Adrenal gland (tissue), 12 donors: Measurements from ENCODE around the gene CDH18. TPM values are rescaled to one million over a fixed set of nuclear protein-coding genes. Genes with fewer than 3 reads are reported as not detected.

Experiments
- DNase-seq, 7 donors: peaks; one replicate each; pipeline ENCODE4 v3.0.0-alpha.2; 2019 to 2020
- H3K27ac ChIP-seq, 5 donors: fragments of 200-600 bp; sonication (generic) in 4 of 5; 1 replicate in 3 of 5; 2 replicates in 2 of 5; pipeline versions ENCODE4 v1.5.1 to v1.8.0; 2016 to 2020; ENCODE audit warnings: mild to moderate bottlenecking in 1 of 5
- H3K27me3 ChIP-seq: fragments of 200-600 bp; 2 replicates; pipeline ENCODE4 v1.8.0; 2021
- H3K36me3 ChIP-seq, 2 donors: fragments of 200-600 bp; replicated peaks in 1 of 2; 1 replicate in 1 of 2; 2 replicates in 1 of 2; pipeline versions ENCODE4 v1.5.1 to v1.8.0; 2018 to 2022
- H3K4me1 ChIP-seq, 2 donors: fragments of 200-600 bp; replicated peaks in 1 of 2; 1 replicate in 1 of 2; 2 replicates in 1 of 2; pipeline versions ENCODE4 v1.5.1 to v1.8.0; 2018 to 2021
- H3K4me3 ChIP-seq, 4 donors: fragments of 200-600 bp; sonication (generic) in 3 of 4; one replicate each; pipeline ENCODE4 v1.5.1; 2016 to 2018
- H3K9me3 ChIP-seq, 3 donors: fragments of 200-600 bp; sonication (generic) in 1 of 3; replicated peaks in 1 of 3; 1 replicate in 2 of 3; 2 replicates in 1 of 3; pipeline versions ENCODE4 v1.5.1 to v1.8.0; 2016 to 2021
- POLR2A ChIP-seq, 2 donors: fragments of 450-650 bp; IDR thresholded peaks; one replicate each; pipeline ENCODE4 v1.6.1; 2017; ENCODE audit warnings: antibody characterized with exemption in 2 of 2, mild to moderate bottlenecking in 2 of 2, moderate library complexity in 1 of 2
- WGBS, 4 donors: extraction: QIAGEN DNeasy Blood & Tissue Kit in 2 of 4; methylation state at CpG; one replicate each; pipeline versions ENCODE4 v1.1.5 to v1.1.7; 2013 to 2017; 5-methylcytosine and 5-hydroxymethylcytosine counted together
- intact Hi-C, 2 donors: fragments of 100-400 bp; cut with DNase I; formaldehyde crosslinking; loops; one replicate each; pipeline versions ENCODE4 v1.14.1 to v1.15.0; 2022 to 2023
- polyA plus RNA-seq, 3 donors: library from polyadenylated mRNA; stranded (reverse); fragments of 200-250 nt in 2 of 3; fragments of 350-450 nt in 1 of 3; fragmentation: Illumina TruSeq in 1 of 3; extraction: RNeasy Lipid Tissue Mini Kit (QIAGEN cat#74804) in 1 of 3; gene quantifications; one replicate each; pipeline ENCODE4 v1.2.3, GENCODE V29; 2013 to 2014
- total RNA-seq, 9 donors: library from RNA; depleted of rRNA in 4 of 9; stranded (reverse); fragments of >200 nt in 4 of 9; fragments of 120-200 nt in 1 of 9; fragmentation: NEBNext Ultra II Directional in 1 of 9; extraction: Animal tissue kit (Norgen Biotek cat#: 25700) in 1 of 9; gene quantifications; one replicate each; pipeline versions ENCODE4 v1.1.0 to v1.2.4, GENCODE V29; 2013 to 2023
- TF ChIP-seq, protein P1 (sequence below), 6 experiments: fragments of 450-650 bp in 4 of 6; fragments of 200-600 bp in 2 of 6; sonication (generic) in 1 of 6; IDR thresholded peaks; 1 replicate in 5 of 6; 2 replicates in 1 of 6; pipeline versions ENCODE4 v1.5.1 to v1.8.0; 2016 to 2021; ENCODE audit warnings: antibody characterized with exemption in 6 of 6, mild to moderate bottlenecking in 2 of 6, moderate library complexity in 1 of 6
- donor health status: healthy with polysubstance abuse.
- donor health status: Bipolar disorder and iron deficiency.
- donor health status: DM: yes; HTN: yes; CAD: no.
- donor health status: DM: no; HTN: no; CAD: no.
- donor health status: DM: no; HTN: no; CAD: no.
- donor health status: DM: yes; HTN: yes; CAD: no.

Gene CDH18
- total and polyA plus RNA-seq, 12 donors, result 0.23 to 9.0 (median 3.9) TPM; not detected in 4

DNA sequence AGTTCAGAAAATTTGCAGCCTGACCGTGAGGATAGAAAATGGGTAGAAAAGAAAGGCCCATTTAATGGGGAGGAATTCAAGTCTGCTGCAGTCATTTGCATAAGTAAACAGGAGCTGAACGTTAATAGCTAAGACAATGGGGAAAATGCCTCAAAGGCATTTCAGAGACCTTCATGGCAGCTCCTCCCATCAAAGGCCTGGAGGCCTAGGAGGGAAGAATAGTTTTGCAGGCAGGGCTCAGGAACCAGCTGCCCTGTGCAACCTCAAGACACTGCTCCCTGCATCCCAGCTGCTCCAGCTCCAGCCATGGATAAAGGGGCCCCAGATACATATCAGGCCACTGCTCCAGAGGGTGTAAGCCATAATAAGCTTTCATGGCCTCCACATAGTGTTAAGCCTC, 32.2 kb upstream of the CDH18 start:
- DNase-seq, result no peak
- H3K36me3 ChIP-seq, result no peaks in the 10 kb centered on the region
- no peak overlapping the region for H3K27ac ChIP-seq
- no peak overlapping the region for H3K4me3 ChIP-seq
- H3K27me3 ChIP-seq, result no peaks in the 10 kb centered on the region
- no peaks in the 10 kb centered on the region for H3K4me1 ChIP-seq
- H3K9me3 ChIP-seq, result peaks cover 0 to 9% (median 0%) of the 10 kb centered on the region in 3 donors
- intact Hi-C loops, result no loop called here
- no peak for TF ChIP-seq POLR2A (IDR thresholded peaks at IDR 0.05)
- TF ChIP-seq, protein P1, sequence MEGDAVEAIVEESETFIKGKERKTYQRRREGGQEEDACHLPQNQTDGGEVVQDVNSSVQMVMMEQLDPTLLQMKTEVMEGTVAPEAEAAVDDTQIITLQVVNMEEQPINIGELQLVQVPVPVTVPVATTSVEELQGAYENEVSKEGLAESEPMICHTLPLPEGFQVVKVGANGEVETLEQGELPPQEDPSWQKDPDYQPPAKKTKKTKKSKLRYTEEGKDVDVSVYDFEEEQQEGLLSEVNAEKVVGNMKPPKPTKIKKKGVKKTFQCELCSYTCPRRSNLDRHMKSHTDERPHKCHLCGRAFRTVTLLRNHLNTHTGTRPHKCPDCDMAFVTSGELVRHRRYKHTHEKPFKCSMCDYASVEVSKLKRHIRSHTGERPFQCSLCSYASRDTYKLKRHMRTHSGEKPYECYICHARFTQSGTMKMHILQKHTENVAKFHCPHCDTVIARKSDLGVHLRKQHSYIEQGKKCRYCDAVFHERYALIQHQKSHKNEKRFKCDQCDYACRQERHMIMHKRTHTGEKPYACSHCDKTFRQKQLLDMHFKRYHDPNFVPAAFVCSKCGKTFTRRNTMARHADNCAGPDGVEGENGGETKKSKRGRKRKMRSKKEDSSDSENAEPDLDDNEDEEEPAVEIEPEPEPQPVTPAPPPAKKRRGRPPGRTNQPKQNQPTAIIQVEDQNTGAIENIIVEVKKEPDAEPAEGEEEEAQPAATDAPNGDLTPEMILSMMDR (IDR thresholded peaks at IDR 0.05), result no peak
- WGBS, 4 donors, result 73 to 80% (median 75%) methylated on average over 2 of the region's 2 CpGs

DNA sequence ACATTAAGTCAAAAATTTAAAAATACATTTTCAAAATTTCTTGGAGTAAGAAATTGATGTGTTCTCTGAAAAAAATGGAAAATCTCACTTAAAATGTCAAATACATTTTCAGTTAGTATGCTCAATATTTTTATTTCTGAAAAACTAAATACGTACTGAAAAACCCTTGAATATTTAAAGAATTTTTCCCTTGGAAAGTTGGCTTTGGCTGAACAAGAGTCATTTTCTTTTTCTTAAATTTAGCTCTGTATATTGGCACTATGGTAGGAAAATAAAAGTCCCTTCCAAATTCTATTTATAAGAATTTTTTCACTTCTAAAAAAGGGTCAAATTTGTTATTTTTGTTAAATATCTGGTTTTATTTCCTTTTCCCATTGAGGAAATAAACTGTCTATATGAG, 29.0 kb upstream of the CDH18 start:
- intact Hi-C loops, result no loop called here
- H3K4me1 ChIP-seq, result no peaks in the 10 kb centered on the region

DNA sequence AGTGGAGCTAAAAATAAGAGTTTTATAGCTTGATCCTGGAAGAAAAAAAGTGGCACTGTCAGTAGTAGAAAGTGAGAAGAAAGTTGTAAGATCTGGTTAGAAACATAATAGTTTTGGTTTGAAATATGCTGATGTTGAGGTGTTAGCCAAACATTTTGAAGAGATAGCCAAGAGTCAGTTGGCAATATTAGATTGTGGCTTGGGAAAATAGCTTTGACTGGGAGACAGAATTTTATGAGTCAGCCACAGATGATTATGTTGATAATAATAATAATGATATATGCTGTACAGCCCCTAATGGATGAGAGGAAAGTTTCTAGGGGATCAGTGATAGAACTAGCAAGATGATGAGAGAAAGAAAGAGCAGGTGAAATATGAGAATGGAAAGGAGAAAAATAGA, 12.4 kb upstream of the CDH18 start:
- DNase-seq, result no peak
- H3K36me3 ChIP-seq, result no peaks in the 10 kb centered on the region

More for the DNA sequence above, 29.0 kb upstream of the CDH18 start:
- TF ChIP-seq, protein P1 (IDR thresholded peaks at IDR 0.05), result no peak
- no peak for TF ChIP-seq POLR2A (IDR thresholded peaks at IDR 0.05)
- no peaks in the 10 kb centered on the region for H3K27me3 ChIP-seq
- 61 to 76% (median 70%) methylated on average over 1 of the region's 1 CpG for WGBS, 4 donors
- H3K9me3 ChIP-seq, result peaks cover 0 to 8% (median 0%) of the 10 kb centered on the region in 3 donors
- no peaks in the 10 kb centered on the region for H3K36me3 ChIP-seq
- H3K27ac ChIP-seq, result no peak overlapping the region
- no peak for DNase-seq
- H3K4me3 ChIP-seq, result no peak overlapping the region

DNA sequence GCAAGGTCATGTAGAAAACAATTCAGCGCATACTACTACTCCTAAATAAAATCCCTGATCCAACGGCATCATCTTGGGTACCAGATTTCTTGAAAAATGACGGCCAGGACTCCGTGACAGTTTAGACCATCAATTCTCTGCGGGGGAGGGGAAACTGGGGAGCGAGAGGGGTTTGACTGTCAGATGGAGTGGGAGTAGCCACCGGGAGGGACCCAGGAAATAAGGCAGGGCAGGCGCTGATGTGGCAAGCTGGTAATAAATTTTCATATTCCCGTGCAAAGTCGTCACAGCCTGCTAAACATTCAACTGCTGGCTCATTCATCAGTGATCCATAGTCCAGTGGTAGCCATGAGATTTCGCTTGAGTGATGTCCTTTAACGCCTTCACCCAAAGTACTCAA, 457 bp upstream of the CDH18 start:
- H3K4me3 ChIP-seq, result no peak overlapping the region
- no peaks in the 10 kb centered on the region for H3K4me1 ChIP-seq
- H3K27ac ChIP-seq, result no peak overlapping the region
- H3K9me3 ChIP-seq, result no peaks in the 10 kb centered on the region
- intact Hi-C loops, result no loop called here
- H3K27me3 ChIP-seq, result no peaks in the 10 kb centered on the region
- H3K36me3 ChIP-seq, result no peaks in the 10 kb centered on the region
- DNase-seq, result peak in 1 of 7 donors; percentile 54
- TF ChIP-seq, protein P1 (IDR thresholded peaks at IDR 0.05), result no peak
- no peak for TF ChIP-seq POLR2A (IDR thresholded peaks at IDR 0.05)
- WGBS, 4 donors, result 14 to 27% (median 16%) methylated on average over 12 of the region's 12 CpGs

More for the DNA sequence above, 12.4 kb upstream of the CDH18 start:
- H3K4me3 ChIP-seq, result no peak overlapping the region
- no peaks in the 10 kb centered on the region for H3K9me3 ChIP-seq
- H3K4me1 ChIP-seq, result no peaks in the 10 kb centered on the region
- no peak overlapping the region for H3K27ac ChIP-seq
- TF ChIP-seq POLR2A (IDR thresholded peaks at IDR 0.05), result no peak
- TF ChIP-seq, protein P1 (IDR thresholded peaks at IDR 0.05), result no peak
- no peaks in the 10 kb centered on the region for H3K27me3 ChIP-seq
- intact Hi-C loops, result no loop called here
